OCI-M2 (cell line): ENCODE results near the gene DSCAML1.

Experiments used
- DNase-seq: peaks from one replicate; lab custom pipeline; 2025; ENCODE audit not compliant: unreplicated experiment; lab: John Stamatoyannopoulos, UW

Gene DSCAML1

DNA sequence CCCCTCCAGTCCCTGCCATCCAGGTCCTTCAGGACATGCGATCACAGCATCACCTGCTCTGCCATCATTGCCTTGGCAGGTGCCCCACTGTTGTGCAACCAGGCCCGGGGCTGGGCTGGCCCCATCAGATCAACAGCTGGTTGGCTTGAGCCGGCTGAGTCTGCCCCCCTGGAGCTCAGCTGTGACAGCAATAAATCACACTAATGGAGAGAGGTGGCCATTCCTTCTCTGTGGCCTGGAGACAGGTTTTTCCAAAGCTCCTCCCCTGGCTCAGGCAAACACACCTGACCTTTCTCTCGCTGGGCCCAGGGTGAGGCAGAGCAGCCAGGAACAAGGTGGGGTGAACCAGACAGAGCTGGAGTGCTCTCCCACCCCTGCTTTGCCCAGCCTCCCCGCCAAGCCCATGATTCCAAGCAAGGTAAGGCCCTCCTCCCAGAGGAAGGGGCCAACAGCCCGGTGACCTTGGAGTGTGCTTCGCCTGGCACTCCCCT is 36.4 kb upstream of the DSCAML1 start:
- DNase-seq, result no peak

DNA sequence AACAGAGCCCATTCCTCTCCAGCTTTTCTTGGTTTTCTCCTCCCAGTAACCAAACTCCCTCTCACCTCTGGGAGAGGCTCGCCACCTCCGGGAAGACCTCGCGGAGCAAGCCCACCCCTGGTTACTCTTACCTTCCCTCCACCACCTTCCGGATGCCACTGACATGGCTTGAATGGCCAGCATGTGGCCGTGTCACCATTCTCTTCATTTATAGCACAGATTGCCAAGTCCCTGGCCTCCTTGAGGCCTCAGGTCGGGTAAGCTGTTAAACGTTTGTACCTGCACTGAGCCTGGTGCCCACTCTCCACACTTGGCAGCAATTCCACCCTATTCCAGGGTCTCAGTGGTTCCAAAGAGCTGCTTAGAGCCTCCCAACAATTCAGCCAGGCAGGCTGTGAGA is 35.5 kb upstream of the DSCAML1 start:
- no peak for DNase-seq

DNA sequence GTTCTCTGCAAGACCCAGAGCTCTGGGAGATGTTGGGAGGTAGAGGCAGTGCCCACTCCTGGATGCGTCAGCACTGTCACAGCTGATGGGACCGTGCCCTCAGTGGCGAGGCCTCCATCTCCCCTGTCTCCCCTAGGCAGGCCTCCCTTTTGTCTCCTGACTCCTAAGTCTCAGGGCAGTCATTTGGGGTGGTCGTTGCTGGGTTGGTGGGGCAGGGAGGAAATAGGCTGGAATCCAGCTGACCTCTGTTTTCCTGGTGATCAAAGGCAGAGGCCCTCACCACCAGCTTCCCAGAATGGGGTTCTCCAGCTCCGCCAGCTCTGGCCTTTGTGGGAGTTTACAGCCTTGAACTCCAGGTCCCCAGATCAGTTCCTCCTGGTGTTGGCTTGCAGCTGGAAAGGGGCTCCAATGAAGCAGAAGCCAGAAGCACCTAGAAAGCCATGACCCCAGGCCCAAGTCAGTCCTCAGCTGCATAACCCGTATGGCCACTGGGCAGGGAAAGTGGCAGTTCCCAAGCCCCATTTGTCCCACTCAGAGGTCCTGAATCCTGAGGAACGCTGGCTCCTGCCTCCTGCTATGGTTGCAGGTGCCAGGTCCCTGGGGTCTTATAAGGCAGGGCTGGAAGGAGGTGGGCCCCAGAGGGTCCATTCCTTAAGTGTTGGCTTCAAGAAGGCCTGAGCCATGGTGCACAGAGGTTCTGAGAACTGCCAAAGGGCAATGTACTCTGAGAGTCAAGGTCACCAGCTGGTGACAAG is 34.8 kb upstream of the DSCAML1 start:
- no peak for DNase-seq

DNA sequence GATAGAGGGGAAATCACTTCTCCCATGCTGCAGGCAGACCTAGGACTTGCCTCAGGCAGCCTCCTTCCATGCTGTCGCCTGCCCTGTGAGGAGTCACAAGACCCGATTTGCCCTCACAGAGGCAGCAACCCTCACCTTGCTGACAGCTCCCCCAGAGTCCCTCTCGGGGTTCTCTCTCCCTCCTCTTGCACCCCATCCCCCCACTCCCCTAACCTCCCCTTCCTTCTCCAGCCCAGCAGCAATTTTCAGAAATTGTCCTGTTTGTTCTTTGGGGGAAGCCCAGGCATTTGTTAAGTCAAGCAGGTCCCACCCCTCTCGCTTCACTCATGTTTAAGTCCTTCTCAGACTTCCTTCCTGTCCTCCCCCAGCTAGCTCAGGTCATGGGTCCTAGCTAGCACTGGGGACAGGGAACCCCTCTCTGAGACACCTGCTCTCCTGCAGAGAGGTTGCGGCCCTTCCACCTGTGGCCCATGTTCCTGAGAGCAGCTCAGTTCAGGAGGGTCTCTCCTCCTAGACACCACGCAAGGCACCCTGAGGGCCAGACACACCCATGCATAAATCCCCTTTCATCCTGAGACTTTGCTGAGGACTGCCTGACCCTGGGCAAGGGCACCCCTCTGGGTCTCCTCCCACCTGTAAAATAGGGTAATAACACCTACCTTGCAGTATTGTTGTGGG is 33.8 kb upstream of the DSCAML1 start:
- no peak for DNase-seq

DNA sequence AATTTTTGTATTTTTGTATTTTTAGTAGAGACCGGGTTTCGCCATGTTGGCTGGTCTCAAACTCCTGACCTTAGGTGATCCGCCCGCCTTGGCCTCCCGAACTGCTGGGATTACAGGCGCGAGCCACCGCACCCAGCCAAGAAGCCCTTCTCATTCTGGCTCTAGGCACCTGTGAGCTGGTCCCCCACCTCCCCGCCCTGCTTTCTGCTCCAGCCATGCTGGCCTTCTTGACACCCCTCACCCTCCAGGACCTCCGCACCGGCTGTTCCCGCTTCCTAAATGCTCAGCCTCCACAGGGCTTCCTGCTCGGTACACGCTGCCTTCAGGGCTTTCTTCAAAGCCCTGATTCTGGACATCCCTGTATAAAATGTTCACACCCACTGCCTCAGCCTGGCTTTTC is 33.1 kb upstream of the DSCAML1 start:
- DNase-seq, result no peak

DNA sequence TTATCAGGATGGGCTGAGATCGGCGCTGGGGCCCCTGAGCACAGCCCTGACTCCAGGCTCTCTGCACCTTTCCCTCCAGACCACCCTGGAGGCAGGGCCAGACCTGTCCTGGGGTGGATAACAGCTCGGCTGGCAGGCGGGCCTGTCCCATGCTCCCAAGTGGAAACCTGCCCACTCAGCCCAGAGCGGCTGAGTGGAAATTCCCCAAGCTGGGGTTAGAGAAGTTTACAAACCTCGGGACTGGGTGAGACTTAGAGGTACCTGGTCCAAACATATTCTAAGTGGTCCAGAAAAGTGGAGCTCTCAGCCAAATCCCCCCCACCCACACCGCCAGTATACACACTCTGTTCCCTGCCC is 32.3 kb upstream of the DSCAML1 start:
- DNase-seq, result no peak

DNA sequence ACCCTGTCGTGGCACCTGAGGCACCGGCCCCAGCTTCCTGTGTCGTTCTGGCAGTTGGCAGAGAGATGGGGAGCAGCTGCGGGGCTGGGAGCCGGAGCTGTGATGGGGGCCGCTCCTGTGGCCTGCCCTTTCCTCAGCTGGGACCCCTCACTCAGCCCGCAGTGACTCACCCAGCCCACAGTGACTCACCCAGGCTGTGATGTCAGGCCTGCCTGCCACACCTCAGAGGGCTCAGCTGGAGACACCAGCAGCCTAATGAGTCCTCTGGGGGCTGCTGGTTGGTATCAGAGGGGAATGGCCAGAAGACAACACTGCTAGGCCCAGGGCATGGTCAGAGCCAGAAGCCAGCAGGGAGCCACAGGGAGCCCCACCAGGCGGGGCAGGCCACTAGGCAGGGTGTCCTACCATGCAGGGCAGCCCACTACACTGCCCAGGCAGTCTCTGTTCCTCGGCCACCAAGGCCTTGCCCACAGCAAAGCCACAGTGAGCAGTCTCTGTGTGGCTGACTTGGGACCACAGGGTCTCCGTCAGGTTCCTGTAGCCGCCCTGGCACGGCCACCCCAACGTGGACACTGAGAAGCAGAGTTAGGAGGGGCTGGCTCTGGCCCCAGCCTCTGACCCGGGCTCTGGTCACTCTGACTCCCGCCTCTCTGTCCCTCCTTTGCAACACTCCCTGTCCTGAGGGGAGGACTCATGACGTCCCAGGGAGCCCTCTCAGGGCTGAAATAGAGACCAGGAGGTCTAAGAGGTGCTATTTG is 31.8 kb upstream of the DSCAML1 start:
- DNase-seq, result no peak

DNA sequence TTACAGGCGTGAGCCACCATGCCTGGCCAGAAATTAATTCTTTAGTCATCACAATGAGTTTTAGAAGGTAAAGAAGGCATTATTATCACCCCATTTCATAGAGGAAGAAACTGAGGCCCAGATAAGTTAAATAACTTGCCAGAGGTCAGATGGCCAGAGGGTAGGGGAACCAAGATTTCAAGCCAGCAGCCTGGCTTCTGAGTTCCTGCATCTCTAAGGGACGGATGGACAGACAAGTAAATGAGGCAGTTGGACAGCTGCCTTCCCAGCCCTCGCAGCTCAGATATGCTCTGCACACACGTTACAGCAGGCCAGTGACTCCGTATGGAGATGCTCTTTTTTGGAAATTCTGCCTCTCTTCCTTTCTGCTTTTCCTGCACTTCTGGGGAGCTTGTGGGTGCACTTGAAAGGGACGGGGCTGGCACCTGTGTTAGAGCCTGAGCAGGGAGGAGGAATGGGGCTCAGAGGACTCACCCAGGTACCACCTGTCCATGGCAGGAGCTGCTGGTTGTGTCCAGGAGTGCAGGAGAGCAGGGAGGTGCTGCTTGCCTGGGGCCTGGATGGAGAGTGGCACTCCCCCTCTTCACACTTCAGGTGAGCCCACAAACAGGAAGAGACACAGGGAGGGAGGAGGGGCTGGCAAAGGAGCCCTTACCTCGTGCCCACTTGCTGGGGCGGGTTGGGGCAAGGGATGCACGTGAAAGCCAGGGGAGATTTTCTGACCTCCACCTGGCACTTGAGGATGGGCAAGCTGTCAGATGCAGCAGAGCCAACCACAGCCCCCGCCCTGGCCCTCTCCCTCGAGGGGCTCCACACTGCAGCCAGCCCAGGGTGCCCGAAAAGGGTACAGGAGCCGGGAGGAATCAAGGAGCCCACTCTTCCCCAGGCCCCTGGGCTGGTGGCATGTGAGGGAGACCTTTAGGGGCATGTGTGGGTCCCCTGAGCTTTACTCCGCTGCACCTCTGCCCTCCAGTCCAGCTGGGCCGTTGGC is 30.8 kb upstream of the DSCAML1 start:
- no peak for DNase-seq

DNA sequence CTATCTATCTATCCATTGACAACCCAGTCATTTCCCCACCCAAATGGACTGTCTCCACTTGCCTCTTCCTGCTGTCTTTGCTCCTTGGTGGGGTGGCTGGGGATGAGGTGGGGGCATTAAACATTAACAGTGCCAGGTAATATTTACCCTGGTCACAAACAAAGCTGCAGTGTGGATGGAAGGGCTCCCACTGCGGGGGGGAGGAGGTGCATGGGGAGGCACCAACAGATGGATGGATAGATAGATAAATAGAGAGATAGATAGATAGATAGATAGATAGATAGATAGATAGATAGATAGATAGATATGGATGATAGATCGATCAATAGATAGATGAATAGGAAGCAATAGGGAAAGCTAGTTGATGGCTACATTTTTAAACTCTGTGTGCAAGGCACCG is 29.8 kb upstream of the DSCAML1 start:
- no peak for DNase-seq

DNA sequence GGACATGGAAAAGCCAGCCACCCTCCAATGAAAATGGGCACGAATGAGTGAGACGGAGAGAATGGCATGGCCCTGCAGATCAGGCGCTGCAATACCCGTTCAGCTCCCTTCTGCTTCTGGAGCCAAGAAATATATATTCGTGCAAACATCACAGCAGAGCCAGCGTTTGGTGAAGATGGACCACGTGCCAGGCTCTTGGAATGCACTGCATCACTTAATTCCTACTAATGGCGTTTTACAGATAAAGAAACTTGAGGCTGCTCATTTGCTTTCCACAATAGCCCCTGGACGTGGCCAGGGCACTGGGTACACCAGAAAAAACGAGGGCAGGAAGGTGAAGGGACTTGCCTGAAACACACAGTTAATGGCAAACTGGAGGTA is 29.2 kb upstream of the DSCAML1 start:
- DNase-seq, result no peak

DNA sequence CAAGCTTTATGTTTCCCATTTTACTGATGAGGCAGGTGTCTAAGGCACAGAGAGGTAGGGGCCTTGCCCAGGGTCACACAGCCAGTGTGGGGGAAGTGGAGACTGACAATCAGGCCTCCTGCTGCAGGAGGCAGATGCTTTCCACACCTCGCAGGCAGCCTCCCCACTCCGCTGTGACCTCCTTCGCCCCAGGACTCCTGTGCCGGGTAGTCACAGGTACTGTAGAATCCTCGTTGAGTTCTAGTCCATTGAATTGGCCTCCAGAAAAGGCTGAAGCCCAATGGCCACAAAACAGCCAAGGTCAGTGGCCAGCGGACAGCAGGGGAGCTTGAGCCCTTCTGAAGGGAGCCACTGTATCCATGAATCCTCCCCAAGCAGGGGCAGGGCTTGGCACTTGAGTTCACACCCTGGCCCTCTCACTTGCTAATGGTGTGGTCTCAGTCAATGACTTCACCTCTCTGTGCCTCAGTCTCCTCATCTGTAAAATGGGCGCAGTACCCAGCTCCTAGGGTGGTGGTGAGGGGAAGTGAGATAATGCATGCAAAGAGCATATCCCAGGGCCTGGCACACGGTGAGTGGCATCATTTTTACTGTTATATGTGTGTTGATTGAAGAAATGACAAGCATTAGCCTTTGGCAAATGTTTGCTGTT is 28.6 kb upstream of the DSCAML1 start:
- no peak for DNase-seq

DNA sequence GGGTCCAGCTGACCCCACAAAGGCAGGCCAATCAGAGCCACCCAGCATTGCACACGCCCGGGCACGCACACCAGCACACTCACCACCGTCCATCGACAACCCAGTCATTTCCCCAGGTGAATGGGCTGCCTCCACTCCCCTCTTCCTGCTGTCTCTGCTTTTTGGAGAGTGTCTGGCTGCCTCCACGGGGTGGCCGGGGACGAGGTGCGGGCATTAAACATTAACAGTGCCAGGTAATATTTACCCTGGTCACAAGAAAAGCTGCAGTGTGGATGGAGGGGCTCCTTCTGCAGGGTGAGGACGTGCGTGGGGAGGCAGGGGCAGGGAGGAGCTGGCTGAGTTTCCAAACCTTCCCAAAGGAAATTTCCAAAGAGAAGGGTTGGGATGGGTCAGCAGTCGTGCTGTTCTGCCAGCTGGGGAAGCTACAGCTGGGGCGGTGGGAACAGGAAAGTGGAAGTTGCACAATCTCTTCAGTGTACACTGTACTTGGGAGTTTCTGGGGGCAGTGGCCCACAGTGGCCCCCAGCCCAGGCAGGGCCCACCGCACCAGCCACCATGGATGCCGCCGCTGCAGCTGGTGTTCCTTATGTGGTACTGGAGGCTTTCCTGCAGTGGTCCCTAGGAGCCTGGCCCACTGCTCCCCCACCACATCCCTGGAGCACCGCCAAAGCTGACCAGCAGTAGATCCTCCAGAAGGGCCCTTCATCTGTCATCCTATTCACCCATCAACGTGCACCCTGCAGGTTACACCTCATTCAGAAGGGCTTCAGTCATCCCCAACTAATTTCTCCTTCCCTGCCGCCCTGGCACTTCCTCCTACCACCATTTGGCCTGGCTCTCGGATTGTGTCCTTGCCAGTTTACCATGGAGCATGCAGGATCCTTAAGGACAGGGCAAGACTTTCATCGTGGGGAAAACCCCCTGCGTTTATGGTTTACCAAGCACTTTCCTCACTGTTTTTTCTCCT is 27.8 kb upstream of the DSCAML1 start, which contains the start of gene FXYD2:
Gene FXYD2 (minus strand): TSS at position 174 of the 967 bp plus-strand sequence. CDS start 66 bp downstream, at position 108.
- no peak for DNase-seq

DNA sequence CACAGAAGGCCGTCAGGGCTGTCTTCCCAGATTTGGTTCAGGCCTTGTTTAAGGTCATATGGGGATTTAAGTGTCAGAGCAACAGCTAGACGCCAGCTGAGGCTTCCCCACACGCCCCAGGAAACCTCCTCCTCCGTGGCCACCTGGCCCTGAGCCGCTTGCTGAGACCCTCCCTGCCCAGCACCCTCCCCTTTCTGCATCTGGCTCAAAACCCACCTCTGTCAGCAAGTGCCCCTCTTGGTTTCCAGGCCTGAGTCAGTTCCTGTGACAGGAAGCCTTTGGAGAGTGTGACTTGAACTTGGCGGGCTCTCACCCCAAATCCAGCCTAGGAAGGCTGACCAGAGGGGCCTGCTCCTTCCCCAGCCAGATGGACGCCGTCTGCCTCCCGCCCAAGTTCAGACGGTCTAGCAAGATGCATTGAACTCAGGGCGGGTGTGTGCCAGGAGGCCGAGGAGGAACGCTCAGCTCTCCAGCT is 27.0 kb upstream of the DSCAML1 start:
- DNase-seq, result no peak

DNA sequence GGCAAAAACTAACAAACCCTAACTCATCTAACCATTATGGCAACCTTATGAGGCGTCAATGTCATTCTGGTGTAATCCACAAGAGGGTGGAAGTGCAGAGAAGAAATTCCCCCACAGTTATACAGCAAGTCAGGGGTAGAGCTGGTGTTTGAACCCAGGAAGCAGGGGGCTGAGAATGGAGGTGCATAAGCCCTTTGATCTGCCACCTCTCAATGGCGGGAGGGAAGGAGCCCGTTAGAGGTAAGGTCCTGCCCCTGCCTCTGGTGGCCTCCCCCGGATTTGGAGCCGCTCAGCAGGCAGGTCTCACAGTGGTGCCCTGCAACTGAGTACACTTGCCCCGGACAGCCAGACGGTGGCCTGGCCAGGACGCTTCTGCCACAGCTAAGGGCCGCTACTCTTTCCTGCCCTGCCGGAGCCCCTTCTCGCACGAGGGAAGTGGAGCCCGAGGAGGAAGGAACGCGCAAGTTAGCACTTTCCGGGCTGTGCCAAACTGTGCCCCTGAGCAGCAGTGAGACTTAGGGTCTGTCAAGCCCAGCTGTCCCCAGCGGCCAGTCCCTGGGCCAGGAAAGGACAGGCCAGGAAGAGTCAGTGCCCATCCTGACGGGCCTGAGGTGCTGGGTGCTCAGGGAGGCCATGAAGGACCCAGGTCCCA is 26.4 kb upstream of the DSCAML1 start:
- no peak for DNase-seq

DNA sequence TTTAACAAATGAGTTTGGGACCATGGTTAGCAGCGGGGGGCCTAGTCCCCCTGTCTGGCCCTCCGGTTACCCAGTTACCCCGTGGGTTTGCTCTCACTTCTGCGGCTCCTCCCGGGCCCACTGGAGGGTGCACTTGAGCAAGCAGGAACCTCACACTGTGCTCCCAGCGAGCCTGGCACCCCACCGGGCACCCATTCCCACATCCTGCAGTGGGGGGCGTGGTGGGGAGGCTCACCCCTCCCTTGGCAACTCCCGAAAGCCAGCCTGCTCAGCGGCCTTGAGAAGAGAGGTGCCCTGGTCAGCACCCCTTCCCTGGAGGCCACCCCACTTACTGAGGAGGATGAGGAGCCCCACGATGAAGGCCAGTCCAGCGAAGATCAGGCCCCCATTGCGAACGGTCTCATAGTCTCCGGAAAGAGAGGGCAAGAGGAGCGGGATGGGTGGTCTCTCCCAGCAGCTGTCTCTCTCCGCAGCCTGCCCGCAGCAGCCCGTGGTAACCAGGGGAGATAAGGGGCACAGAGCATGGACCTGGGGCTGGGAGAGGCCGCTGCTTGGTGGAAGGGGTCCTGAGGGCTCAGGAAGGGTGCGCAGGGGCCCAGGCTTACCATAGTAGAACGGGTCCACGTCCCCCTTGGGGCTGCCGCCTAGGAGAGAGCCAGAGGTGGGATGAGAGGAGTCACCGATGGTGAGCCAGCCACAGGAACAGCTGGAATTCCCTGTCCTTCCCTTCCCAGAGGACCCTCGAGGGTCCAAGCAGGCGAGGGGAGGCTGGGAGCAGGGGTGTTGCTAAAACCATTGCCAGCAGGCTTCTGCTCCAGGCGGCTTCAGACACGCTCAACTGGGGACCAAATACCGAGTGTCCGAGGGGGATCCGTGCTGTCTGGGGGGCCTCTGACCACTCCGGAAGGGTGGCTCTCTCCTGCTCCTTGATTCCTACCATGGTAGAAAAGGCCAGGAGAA is 25.3 kb upstream of the DSCAML1 start:
- DNase-seq, result no peak

DNA sequence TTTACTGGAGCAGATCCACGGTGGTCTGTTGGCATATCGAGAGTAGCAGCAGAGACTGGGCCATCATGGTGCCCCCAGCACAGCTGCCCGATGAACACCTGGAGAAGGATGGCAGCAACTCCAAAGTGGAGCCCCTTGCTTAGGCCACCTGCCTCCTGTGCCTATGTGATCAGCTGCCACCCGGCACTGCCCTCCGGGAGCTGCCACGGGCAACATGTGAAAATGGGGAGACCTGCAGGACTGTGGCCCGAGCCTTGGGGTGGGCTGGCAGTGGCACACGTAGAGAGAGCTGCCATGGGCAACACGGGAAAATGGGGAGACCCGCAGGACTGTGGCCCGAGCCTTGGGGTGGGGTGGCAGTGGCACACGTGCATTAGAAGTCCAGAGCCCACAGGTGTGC is 24.4 kb upstream of the DSCAML1 start:
- DNase-seq, result no peak

DNA sequence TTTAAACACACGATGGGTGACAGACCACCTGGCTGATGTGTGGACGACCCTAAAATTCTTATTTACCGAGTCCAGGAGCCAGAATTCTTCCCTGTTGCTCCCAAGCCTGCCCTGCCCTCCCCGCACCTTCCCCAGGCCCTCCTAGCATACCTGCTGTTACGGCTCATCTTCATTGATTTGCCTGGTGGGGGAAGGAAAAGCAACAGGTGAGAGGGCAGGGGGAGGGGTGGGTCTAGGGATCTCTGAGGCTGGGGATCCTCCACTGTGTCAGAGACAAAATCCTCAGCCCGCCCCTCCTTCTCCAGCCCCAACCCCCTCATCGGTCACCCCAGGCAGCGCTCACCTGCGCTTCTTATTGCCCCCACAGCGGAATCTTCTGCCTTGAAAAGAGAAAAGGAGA is 23.5 kb upstream of the DSCAML1 start:
- no peak for DNase-seq
